Astrocyte of the cerebellum (primary cell): ENCODE data around the gene TFF1.

ENCODE experiments used
- DNase-seq: peaks from one replicate; pipeline ENCODE4 v3.0.0-alpha.2; 2011; ENCODE audit warnings: low read depth
- H3K4me3 ChIP-seq: 2 replicates; pipeline ENCODE4 v1.5.1; 2011; ENCODE audit warnings: mild to moderate bottlenecking, low read depth, low read length, moderate library complexity
- in situ Hi-C: cut with HindIII; loops from 2 replicates; pipeline ENCODE4 v1.10.0; 2017; ENCODE audit warnings: low sequenced_read_pairs
- TF ChIP-seq, protein P1 (sequence below): IDR thresholded peaks from 2 replicates; pipeline ENCODE4 v1.5.1; 2012; ENCODE audit warnings: low read length, low read depth, moderate library complexity, mild to moderate bottlenecking; ENCODE audit errors: missing control alignments

The TFF1 gene

DNA sequence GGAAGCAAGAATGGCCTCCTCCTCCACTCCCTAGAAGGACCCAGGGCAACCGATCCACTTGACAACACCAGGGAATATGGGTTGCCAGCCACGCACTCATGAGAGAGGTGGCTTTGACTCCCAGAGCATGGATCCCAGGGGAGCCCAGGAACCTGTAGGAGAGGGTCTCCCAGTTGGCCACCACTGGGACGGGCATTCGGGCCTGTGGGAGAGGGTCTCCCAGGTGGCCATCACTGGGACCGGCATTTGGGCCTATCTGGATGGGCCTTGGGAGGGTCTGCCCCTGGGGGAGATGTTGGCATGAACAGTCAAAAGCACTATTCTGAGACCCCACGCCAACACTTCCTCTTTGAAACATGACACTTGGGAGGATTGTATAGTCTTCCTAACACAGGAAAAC lies 565 bp downstream of the TFF1 start:
- DNase-seq: no peak
- in situ Hi-C loops: no loop called here
- TF ChIP-seq, protein P1, sequence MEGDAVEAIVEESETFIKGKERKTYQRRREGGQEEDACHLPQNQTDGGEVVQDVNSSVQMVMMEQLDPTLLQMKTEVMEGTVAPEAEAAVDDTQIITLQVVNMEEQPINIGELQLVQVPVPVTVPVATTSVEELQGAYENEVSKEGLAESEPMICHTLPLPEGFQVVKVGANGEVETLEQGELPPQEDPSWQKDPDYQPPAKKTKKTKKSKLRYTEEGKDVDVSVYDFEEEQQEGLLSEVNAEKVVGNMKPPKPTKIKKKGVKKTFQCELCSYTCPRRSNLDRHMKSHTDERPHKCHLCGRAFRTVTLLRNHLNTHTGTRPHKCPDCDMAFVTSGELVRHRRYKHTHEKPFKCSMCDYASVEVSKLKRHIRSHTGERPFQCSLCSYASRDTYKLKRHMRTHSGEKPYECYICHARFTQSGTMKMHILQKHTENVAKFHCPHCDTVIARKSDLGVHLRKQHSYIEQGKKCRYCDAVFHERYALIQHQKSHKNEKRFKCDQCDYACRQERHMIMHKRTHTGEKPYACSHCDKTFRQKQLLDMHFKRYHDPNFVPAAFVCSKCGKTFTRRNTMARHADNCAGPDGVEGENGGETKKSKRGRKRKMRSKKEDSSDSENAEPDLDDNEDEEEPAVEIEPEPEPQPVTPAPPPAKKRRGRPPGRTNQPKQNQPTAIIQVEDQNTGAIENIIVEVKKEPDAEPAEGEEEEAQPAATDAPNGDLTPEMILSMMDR: no peak

DNA sequence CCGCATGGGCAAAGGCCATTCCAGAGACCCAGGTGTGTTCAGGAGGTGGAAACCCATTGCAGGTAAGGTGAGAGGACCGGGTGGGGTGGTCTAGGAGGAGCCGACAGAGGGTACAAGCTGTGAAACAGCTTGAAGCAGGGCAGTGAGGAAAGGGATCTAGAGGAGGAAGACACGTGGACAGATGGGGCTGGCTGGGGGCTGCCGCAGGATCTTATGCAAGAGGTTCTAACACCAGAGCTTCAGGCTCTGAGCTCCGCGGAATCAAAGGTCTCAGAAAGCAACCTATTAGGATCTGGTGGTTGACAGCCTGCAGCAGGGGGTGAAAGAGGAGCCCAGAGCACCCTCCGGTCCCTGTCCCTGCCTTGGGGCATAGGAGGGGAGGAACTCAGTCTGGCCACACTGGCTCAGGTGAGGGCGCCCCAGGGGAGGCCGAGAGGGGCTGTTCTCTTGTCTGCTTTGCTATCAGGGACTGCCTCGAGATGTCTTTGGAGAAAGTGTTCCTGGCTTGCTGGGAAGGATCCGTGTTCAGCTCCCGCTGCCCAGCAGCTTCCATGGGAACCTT lies 1.9 kb downstream of the TFF1 start:
- in situ Hi-C loops: no loop called here
- TF ChIP-seq, protein P1: no peak
- DNase-seq: no peak
- H3K4me3 ChIP-seq: no peak overlapping the region

More for the DNA sequence above, 565 bp downstream of the TFF1 start:
- no peak overlapping the region for H3K4me3 ChIP-seq

DNA sequence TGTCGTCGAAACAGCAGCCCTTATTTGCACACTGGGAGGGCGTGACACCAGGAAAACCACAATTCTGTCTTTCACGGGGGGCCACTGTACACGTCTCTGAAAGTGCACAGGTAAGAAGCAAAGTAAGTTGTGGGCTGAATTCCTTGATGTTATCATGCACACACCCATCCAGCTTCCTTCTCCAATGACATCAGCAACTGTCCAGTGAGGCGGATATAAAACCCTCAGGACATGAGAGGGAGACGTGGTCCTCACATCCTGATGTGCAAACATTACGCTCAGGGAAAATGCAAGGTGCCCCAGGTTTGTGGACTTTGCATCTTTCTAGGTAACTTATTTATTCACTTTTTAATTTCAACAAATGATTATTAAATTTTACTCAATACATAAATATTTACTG lies 3.0 kb downstream of the TFF1 start:
- no peak overlapping the region for H3K4me3 ChIP-seq
- in situ Hi-C loops: no loop called here
- DNase-seq: no peak
- TF ChIP-seq, protein P1: no peak

DNA sequence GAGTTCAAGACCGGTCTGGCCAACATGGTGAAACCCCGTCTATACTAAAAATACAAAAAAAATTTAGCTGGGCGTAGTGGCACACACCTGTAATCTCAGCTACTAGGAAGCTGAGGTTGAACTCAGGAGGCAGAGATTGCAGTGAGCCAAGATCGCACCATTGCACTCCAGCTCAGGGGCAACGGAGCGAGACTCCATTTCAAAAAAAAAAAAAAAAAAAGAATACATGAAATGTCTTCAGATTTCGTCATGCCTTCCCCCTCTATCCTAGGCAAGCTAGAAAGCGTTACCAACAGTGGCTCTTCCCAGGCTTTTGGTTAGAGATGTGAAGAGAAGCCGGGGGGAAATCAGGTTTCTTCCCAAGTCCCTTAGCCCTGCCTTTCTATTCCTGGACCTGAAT lies 3.6 kb downstream of the TFF1 start:
- in situ Hi-C loops: no loop called here
- no peak overlapping the region for H3K4me3 ChIP-seq
- TF ChIP-seq, protein P1: no peak
- DNase-seq: no peak

DNA sequence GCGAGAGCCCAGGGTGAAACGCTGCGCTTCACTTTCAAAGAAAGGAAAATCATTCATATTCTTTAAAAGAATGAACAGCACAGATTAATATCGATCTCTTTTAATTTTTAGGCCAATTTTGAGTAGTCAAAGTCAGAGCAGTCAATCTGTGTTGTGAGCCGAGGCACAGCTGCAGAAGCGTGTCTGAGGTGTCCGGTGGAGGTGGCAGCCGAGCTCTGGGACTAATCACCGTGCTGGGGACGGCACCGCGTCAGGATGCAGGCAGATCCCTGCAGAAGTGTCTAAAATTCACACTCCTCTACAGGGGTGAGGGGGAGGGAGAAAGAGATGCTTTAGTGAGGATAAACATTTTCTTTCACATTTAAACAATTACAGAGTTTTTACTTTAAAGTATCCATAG lies 4.1 kb downstream of the TFF1 start:
- no peak overlapping the region for H3K4me3 ChIP-seq
- in situ Hi-C loops: no loop called here
- DNase-seq: no peak
- TF ChIP-seq, protein P1: no peak

DNA sequence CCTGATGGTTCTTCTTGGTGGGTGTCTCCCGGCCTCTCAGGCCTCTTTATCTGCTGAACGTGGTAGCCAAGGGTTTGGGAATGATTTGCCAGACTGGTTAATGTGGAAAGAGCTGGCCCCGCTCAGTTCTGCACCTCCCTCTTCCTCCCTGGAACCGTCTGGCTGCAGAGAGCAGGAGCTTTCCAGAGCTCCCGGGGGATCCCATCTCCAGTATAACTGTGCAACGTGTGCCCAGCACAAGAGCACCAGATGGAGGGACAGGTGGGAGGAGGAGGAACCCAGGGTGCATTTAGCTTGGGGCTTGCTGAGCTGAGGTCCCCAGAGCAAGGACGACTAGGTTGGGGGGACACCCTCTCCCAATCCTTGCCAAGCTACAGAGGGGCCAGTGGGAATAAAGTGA lies 5.0 kb downstream of the TFF1 start:
- DNase-seq: no peak
- in situ Hi-C loops: no loop called here
- H3K4me3 ChIP-seq: no peak overlapping the region
- TF ChIP-seq, protein P1: no peak
